COLO668 (cell line): ENCODE measurements around the gene TMEM132D.
A peak's percentile ranks its signal among the peaks of the same experiment; 100 is the strongest.
"Not testable (repeated sequence)": the region's sequence is repeated elsewhere in the genome, so short reads cannot be mapped to it uniquely, and the experiment has no call there.

Source experiments
- DNase-seq: peaks from one replicate; lab custom pipeline; 2025; ENCODE audit not compliant: unreplicated experiment; lab: John Stamatoyannopoulos, UW

The TMEM132D gene

DNA sequence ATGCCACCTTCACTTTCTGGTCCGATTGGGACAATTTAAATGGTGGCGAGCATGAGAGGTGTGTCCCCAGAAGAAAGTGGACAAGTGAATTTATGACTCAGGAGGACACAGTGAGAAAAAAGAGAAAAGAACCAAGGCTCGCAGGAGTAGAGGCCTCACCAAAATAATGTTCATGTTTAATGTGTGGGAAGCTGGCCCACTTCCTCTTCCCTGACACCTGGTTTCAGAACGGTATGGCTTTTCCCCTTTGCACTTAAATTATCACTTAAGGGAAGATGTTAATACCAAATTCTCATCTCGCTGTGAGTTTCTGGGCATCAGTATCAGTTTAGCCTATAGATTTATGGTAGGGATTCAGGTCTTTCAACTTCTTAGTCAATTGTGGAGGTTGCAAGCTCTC is 824.1 kb downstream of the TMEM132D start:
- no peak for DNase-seq

GRCh38 chr12:129076441-129077320 is 827.1 kb downstream of the TMEM132D start:
- DNase-seq: no peak

- peak; percentile 31 for DNase-seq
Measured at GRCh38 chr12:129075460-129076208, 828.2 kb downstream of the TMEM132D start.

- DNase-seq: no peak
Measured at GRCh38 chr12:129074379-129074778, 829.4 kb downstream of the TMEM132D start.

- DNase-seq: no peak
Measured at GRCh38 chr12:129073157-129073915, 830.5 kb downstream of the TMEM132D start.

DNA sequence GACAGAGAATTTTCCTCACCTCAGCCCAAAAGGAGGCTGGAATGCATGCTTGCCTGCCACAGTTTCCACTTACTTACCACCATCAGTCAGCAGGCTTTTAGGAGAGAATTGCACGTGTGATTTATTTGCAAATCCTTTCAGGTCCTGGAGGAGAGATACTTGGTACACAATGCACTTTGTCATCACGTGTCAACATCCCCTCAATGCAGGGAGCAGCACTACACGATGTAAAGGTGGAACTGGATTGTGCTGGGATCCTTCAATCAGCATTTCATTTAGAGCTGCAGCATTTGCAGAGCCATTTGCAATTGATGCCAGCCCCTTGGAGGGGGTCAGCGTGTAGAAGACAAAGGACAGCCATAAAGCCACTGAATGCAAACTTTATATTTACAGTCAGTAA is 832.5 kb downstream of the TMEM132D start:
- DNase-seq: peak; percentile 2

DNA sequence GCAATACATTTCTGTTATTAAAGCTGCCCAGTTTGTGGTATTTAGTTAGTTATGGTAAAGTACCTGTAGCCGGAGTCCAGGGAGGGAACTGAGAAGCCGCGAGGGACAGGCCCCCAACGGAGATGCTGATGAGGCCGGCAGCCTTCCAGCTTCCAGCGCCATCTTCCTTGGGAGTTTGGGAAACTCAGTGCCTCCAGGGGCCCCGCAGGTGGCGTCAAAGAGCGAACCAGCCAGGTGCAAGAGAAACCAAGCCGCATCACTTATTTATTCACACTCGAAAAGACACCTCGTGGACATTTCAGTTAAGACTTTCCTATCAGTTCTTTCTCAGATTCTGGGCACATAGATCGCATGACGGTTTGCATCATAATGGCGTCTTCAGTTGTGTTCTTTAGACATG is 833.9 kb downstream of the TMEM132D start:
- peak; percentile 2 for DNase-seq

DNA sequence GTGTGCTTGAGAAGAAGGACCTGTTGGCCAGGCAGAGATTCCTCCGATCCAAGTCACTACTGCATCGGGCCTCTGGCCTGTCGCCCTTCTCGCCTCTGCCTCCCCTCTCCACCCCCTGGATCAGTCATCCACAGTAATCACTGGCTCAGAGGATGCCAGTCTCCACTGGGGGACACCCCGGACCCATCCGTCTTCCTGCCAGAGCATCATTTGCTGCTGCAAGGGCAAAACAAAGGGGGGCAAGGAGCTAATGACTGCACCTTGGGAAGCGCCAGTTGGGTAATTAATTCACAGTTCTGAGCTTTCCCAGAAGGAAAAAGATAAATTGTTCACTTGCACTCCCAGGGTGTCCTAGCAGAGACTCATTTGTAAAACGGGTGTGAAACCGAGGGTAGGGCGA is 835.1 kb downstream of the TMEM132D start:
- no peak for DNase-seq

DNA sequence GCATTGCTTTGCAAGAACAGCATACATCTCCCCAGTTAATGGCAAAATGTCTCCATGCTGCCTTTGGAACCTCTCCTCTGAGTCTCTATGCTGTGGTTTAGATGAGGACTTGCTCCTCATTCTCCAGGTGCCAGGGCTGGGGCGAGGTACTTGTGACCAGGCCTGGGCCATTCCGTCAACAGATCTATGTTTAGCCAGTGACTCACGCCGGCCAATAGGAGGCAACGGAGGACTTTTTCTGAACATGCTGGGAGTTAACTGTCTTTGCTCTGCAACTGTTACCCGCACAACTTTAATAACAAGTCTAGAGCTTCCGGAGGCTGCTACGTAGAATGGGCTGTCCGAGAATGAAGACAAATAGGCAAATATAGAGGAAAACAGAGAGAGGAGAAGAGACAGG is 836.3 kb downstream of the TMEM132D start:
- DNase-seq: peak; percentile 33

- no peak for DNase-seq
Measured at GRCh38 chr12:129064209-129064855, 839.5 kb downstream of the TMEM132D start.

DNA sequence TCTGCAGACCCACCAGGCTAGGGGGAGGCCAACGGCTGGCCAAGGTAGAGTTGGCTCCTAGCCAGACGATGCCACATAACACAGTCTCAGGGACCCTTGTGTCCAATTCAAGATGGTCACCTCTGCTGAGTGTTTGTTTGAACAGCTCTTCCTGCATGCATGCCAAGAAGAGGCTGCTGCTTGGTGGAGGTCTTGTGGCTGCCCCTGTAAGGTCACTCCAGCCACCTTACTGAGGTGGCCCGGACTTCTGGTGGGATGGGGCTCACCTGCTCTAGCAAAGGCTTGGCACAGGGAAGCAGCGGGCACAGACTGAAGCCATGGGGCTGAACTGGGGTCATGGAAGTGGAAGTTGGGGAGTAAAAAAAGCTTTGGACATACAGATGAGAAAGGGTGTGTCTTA is 840.2 kb downstream of the TMEM132D start:
- no peak for DNase-seq

GRCh38 chr12:129053232-129053631 is 850.6 kb downstream of the TMEM132D start:
- DNase-seq: no peak

- no peak for DNase-seq
Measured at GRCh38 chr12:129052373-129052772, 851.5 kb downstream of the TMEM132D start.

DNA sequence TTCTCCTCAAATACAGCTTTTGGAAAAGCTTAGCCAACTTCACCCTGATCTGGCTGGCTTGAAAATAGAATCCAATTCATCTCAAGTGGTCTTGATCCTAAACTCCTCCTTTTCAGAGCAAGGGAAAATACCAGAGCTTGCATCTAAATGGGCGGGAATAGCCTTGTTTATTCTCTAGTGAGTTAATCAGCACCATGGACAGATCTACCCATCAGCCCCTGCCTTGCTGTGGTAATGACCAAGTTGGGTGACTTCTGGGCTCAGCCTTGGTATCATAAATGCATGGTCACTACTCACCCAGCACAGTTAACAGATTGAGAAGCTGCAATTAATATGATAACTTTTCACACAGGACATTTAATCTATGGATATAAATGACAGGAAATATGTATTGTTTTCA is 853.9 kb downstream of the TMEM132D start:
- DNase-seq: no peak

DNA sequence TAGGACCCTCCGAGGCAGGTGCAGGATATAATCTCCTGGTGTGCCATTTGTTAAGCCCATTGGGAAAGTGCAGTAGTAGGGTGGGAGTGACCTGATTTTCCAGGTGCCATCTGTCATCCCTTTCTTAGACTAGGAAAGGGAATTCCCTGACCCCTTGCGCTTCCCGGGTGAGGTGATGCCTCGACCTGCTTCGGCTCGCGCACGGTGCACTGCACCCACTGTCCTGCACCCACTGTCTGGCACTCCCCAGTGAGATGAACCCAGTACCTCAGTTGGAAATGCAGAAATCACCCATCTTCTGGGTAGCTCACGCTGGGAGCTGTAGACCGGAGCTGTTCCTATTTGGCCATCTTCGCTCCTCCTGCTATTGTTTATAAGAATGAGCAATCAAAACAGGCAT is 860.5 kb downstream of the TMEM132D start:
- DNase-seq: not testable (repeated sequence)

DNA sequence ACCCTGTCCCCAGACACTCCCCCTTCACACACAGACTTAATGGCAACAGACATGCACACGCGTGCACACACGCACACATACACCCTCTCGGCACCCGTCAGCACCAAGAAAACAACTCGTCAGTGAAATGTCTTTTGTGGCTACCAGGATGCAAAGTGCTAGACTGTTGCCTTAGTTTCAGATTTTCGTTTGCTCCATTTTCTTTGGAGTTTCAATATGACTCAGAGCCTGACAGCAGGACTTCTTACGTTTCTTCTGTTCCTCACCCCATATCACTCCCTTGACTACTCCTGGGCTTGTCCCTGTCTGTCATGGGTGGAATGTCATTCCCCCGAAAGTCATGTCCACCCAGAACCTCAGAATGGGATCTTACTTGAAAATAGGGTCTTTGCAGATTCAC is 867.7 kb downstream of the TMEM132D start:
- no peak for DNase-seq

- no peak for DNase-seq
Measured at GRCh38 chr12:129034558-129035289, 869.1 kb downstream of the TMEM132D start.

DNA sequence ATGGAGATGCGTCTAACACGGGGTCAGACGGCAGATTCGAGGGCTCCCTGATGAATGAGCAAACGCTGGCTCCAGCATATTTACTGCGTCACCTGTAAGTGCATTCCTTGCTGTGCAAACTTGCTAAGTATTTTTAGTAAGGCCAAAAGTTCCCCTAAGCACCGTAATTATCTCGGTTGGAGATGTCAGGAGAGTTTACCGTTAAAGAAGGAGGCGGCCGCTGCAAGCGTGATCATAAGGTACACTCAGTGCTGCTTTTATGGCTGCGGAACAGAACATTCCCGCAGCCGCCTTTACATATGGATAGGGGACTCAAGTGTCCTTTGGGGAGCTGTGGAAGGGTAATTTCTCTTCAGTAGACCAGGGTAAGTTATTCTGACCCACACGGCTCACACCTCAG is 875.0 kb downstream of the TMEM132D start:
- no peak for DNase-seq

GRCh38 chr12:129025055-129025454 is 878.8 kb downstream of the TMEM132D start:
- DNase-seq: no peak
